Fibroblast of lung (primary cell): Measurements from ENCODE around the gene OR4K2. TPM values are rescaled to one million over a fixed set of nuclear protein-coding genes. Genes with fewer than 3 reads are reported as not detected.

Experiments
- polyA plus RNA-seq, 2 donors: library from polyadenylated mRNA; depleted of rRNA in 1 of 2; stranded (reverse) in 1 of 2; unstranded in 1 of 2; fragments of >200 nt; gene quantifications; 2 replicates each; pipeline ENCODE4 v1.2.1, GENCODE V29; 2011 to 2012; ENCODE audit warnings: missing spikeins in 1 of 2
- total RNA-seq: library from RNA; depleted of rRNA; stranded (reverse); fragments of >200 nt; gene quantifications from 2 replicates; pipeline ENCODE4 v1.2.1, GENCODE V29; 2014

The OR4K2 gene
- total and polyA plus RNA-seq, 2 donors (not counting 1 experiment from before 2014, with no cell fraction given): not detected

Other genes starting within 250 kb of the OR4K2 start
- not detected in 2 replicates for gene OR11H2, start 161.3 kb upstream of the OR4K2 start, total RNA-seq
- not detected in 2 replicates for gene OR11H2, start 161.3 kb upstream of the OR4K2 start, polyA plus RNA-seq
- not detected in 2 replicates for gene OR4Q3, start 131.6 kb upstream of the OR4K2 start, total RNA-seq
- gene OR4Q3, start 131.6 kb upstream of the OR4K2 start, polyA plus RNA-seq: not detected in 2 replicates
- gene OR4M1, start 101.6 kb upstream of the OR4K2 start, total RNA-seq: not detected in 2 replicates
- not detected in 2 replicates for gene OR4M1, start 101.6 kb upstream of the OR4K2 start, polyA plus RNA-seq
- not detected in 2 replicates for gene OR4N2, start 71.4 kb upstream of the OR4K2 start, total RNA-seq
- gene OR4N2, start 71.4 kb upstream of the OR4K2 start, polyA plus RNA-seq: not detected in 2 replicates
- gene OR4K5, start 45.5 kb downstream of the OR4K2 start, total RNA-seq: not detected in 2 replicates
- gene OR4K5, start 45.5 kb downstream of the OR4K2 start, polyA plus RNA-seq: not detected in 2 replicates
- not detected in 2 replicates for gene OR4K1, start 55.8 kb downstream of the OR4K2 start, total RNA-seq
- gene OR4K1, start 55.8 kb downstream of the OR4K2 start, polyA plus RNA-seq: not detected in 2 replicates
- gene OR4K15, start 100.4 kb downstream of the OR4K2 start, total RNA-seq: not detected in 2 replicates
- gene OR4K15, start 100.4 kb downstream of the OR4K2 start, polyA plus RNA-seq: not detected in 2 replicates
- not detected in 2 replicates for gene OR4Q2, start 127.0 kb downstream of the OR4K2 start, total RNA-seq
- not detected in 2 replicates for gene OR4Q2, start 127.0 kb downstream of the OR4K2 start, polyA plus RNA-seq
- not detected in 2 replicates for gene OR4K14, start 144.2 kb downstream of the OR4K2 start, total RNA-seq
- gene OR4K14, start 144.2 kb downstream of the OR4K2 start, polyA plus RNA-seq: not detected in 2 replicates
- gene OR4K13, start 160.9 kb downstream of the OR4K2 start, total RNA-seq: not detected in 2 replicates
- not detected in 2 replicates for gene OR4K13, start 160.9 kb downstream of the OR4K2 start, polyA plus RNA-seq
- not detected in 2 replicates for gene OR4L1, start 184.9 kb downstream of the OR4K2 start, total RNA-seq
- gene OR4L1, start 184.9 kb downstream of the OR4K2 start, polyA plus RNA-seq: not detected in 2 replicates
- gene OR4K17, start 235.6 kb downstream of the OR4K2 start, total RNA-seq: not detected in 2 replicates
- gene OR4K17, start 235.6 kb downstream of the OR4K2 start, polyA plus RNA-seq: not detected in 2 replicates